Measurements from ENCODE around the gene PKNOX2. TPM values are rescaled to one million over a fixed set of nuclear protein-coding genes. Genes with fewer than 3 reads are reported as not detected.

PKNOX2 gene
- total RNA-seq, 1 donor from 2014 or later, result 7.6 TPM

DNA sequence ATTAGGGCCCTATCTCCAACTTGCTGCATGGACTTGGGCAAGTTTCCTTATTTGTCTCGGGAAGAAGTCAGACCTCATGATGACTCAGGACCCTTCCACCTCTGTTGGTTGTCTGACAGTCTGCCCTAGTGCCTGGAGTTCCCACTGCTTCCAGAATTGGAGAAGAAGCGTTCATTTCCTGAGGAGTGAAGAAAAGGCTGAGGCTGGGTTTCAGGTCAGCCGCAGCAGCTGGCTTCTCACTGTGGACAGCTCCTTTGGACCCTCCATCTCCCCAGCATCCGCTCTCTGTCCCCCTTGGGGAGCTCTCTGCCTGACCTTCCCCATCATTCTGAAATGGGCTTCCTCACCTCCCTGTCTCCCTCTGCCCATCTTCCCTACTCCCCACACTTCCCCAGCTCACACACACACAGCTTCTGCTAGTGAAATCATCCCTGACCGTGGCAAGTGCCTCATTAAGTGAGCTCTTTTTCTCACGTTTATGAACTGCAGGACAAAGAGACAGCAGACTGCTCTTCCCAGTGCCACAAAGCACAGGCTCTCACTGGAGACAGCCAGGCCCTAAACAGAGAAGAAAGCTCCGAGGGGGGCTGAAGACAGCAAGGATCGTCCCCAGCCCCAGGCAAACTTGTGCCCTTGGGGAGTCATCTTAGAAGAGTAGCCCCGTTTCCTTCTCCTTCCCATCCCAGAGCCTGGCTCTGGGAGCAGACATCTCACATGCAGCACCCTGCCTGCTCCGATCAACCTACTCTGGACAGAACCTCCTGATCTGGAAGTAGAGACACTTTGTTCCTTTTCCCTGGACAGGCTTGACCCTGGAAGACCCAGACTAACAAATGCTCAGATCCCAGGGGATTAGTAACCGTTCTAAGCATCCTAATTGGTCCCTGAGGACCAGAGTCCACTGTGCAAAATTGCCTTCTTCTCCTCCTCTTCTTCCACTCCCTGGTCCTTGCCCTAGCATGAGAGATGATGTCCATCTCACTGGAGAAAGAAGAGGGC is 173.6 kb downstream of the PKNOX2 start:
- DNase-seq (peak; percentile 44), ATAC-seq (peak; percentile 66)
- intact Hi-C loops (cut with micrococcal nuclease), result no loop called here

DNA sequence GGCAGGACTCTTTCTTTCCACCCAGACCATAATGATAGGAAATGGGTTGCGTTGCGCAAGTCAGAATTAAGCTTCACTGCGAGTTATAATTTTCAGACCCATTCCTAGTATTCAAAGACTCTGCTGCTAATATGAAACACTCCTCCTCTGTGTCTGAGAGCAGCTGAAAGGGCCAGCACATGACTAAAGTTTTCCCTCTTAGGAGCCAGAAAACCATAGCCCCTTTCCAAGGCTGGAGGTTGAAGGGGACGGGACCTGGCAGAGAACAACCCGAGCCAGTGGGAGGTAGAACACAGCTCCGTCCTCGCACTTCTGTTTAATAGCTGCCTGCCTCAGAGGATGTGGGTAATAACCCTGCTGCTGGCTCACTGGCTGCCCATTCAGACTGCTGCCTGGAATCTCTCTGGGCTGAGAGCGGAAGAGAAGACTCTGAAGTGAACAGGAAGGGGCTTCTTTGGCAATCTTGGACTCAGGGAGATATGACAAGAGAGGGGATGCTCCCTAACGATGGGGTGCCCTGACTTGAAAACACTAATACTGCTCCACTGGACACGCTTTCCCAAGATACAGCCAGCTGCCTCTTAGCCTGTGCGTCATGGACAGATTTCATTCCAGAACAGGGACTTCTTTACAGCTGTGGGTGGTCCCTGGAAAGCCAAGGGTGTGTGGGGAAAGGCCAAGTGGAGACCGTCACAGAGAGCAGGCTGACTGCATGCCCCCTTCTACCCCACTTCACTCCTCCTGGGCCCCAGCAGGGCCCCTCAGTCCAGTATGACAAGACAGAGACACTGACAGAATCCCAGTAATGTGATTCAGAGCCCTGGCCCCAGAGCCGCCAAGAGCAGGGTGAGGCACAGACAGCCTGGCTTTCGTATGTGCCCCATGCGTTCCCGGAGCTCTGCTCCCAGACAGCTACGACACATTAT is 174.6 kb downstream of the PKNOX2 start:
- ATAC-seq (peak; percentile 84), DNase-seq (no peak)
- intact Hi-C loops (cut with micrococcal nuclease), result no loop called here

GRCh38 chr11:125341676-125342075 is 177.1 kb downstream of the PKNOX2 start:
- intact Hi-C loops (cut with micrococcal nuclease), result no loop called here
- DNase-seq (no peak), ATAC-seq (no peak)

- ATAC-seq (no peak), DNase-seq (no peak)
- intact Hi-C loops (cut with micrococcal nuclease), result no loop called here
Measured at GRCh38 chr11:125342281-125342930, 177.9 kb downstream of the PKNOX2 start.

GRCh38 chr11:125343086-125343717 is 178.7 kb downstream of the PKNOX2 start:
- intact Hi-C loops (cut with micrococcal nuclease), result no loop called here
- DNase-seq (no peak), ATAC-seq (no peak)

DNA sequence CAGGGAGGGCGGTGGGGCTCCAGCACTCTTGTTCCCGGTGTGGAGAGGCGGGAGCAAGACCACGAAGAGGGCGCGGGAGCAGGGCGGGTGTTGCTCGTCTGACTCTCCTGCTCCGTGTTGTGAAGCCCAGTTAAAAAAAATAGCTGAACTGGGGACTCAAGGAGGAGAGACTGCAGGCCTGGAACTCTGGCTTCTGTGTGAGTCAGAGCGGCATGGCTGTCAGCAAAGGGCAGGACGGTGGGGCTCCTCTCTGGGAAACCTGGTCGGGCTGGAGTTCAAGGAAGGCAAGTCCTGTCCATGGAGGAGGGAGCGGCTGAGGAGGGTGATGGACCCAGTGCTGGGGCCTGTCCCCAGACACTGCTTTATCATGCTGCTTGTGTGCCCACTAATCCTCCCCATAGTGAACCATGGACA is 179.2 kb downstream of the PKNOX2 start:
- intact Hi-C loops (cut with micrococcal nuclease), result no loop called here
- no peak for DNase-seq
- no peak for ATAC-seq

- intact Hi-C loops (cut with micrococcal nuclease), result no loop called here
- DNase-seq (no peak), ATAC-seq (no peak)
Measured at GRCh38 chr11:125344846-125345420, 180.4 kb downstream of the PKNOX2 start.

- DNase-seq, result peak; percentile 89
- intact Hi-C loops (cut with micrococcal nuclease), result no loop called here
- peak; percentile 90 for ATAC-seq
Measured at GRCh38 chr11:125345421-125346178, 181.0 kb downstream of the PKNOX2 start.

DNA sequence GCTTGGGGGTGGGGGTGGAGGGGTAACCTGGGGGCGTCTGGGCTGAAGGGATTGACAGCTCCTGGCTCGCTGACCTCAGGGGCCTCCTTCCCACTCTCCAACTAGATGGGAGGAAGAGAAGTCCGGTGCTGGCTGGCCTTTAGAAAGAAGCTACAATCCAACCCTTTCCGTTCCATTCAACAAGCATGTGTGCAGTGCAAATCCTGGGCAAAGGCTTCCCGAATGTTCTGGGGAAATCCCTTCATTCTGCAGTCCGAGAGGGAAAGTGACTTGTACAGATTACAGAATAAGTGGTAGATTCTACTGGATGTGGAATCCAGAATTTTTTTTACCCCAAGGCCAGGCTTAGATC is 181.6 kb downstream of the PKNOX2 start:
- ATAC-seq (no peak), DNase-seq (no peak)
- intact Hi-C loops (cut with micrococcal nuclease), result no loop called here

DNA sequence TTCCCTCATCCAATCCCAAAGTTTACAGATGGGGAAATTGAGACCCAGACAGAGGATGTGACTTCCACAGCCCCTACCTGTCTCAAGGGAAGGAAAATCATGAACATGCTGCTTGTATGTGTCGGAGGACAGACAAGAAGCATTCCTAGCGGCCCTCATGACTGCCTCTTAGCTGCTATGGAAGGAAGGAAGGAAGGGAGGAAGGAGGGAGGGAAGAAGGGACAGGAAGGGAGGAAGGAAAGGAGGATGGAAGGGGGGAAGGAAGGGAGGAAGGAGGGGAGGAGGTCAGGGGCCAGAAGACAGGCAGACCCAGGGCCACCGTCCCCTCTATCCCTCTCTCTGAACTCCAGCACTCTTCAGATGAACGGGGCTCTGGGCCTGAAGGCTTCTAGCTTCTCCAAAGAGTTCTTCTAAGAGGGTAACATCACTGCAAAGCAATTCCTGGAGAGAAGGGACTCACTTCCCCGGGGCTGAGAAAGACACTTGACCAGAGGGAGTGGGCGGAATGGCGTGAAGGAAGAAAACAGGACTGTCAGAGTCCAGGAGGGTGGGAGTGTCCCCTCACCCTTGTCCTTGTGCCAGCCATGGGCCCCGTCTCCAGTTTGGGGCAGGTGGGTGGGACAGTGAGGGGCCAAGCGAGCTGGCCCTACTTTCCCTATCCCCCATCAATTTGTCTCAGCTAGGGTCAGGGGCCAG is 182.2 kb downstream of the PKNOX2 start:
- intact Hi-C loops (cut with micrococcal nuclease), result no loop called here
- no peak for ATAC-seq
- peak; percentile 13 for DNase-seq

GRCh38 chr11:125347261-125347585 is 182.7 kb downstream of the PKNOX2 start:
- intact Hi-C loops (cut with micrococcal nuclease), result no loop called here
- DNase-seq, result peak; percentile 11
- no peak for ATAC-seq

DNA sequence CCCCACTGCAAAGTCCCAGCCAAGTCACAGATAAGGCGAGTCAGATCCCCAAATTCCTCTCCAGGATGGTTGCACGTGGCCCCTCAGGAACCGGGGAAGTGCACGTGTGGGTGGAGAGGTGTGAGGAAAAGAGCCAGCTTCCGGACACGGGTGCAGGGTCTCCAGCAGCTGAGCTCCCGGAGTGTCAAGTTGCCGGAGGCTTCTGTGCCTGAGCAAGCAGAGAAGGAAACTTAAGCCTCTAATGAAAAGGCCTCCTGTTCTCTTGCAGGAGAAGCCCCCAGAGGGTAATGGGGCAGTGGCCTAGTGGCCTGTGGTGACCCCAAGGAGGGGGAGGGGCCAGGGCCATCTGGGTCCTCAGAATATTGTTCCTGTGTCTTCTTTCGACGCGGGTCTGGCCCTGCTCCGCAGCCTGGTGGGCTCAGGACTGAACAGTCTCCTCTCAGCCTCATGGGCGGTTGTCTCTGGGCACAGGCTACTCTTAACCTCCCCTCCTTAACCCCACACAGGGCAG is 183.6 kb downstream of the PKNOX2 start:
- intact Hi-C loops (cut with micrococcal nuclease), result no loop called here
- no peak for DNase-seq
- ATAC-seq, result no peak

DNA sequence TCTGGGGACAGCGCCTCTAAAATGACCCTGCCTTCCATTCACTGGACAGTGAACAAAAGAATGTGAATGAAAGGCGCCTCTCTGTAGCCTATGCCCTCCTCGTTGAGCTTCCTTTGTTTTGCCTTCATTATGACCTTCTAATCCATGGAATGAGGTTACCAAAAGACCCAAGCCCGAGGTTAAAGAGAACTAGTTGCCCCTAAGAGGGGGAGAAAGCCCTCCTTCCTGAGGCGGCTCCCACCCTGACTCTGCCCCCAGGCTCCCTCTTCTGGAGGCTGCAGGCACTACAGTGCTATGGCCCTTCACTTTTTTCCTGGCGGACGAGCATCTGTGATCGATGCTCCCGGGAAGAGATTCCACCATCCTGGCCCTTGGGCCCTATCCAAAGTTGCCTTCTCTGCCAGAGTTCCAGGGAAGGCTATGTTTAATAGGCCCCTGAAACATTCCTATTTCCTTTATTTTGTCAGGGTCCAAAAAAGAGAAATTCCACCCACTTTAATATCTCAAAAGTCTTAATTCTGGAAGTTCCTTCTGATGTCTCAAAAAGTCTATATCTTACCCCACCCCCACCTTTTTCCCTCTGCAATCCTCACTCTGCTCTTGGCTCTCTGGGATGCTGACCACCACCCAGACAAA is 184.2 kb downstream of the PKNOX2 start:
- ATAC-seq, result peak; percentile 38
- peak; percentile 75 for DNase-seq
- intact Hi-C loops (cut with micrococcal nuclease), result no loop called here

DNA sequence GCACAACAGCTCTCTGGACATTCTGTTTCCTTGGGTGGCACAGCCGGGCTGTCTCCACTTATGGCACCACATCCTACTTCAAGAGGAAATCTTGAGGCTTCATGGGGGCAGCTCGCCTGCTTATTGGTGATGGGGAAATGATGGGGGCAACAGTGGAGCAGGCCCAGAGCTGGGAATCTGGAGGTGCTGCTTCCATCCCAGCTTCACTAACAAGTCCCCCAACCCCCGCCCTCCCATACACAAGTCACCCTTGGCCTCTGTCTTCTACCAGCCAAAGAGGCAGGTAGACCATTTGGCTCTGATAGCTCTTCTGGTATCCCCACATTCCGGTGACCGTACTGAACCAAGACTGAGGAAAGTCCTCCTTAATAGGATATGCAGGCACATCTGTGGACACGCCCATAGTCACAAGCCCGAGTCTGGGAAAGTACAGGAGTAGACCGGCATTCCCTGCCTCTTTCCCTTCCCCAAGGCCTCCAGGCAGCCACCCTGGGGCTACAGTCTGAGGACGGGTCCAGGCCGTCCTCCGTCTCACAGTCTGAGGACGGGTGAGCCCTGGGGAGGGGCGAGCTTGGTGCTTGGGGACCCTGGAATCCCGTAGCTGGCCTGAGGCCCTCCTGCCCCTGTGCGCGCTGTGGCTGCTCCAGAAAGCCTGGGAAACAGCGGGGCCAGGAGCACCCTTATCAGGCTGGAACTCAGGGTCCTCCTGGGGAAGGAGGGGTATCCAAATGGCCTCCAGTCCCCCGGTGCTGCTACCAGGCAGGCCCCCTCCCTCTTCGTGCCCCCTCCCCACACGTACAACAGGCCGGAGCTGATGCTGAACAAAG is 185.9 kb downstream of the PKNOX2 start:
- intact Hi-C loops (cut with micrococcal nuclease), result loop anchor here (10.0 kb wide), 1 partner anchor 186 kb away; the partner anchor contains the start of gene PKNOX2
- ATAC-seq (no peak), DNase-seq (no peak)

GRCh38 chr11:125351033-125351867 is 186.7 kb downstream of the PKNOX2 start:
- no peak for DNase-seq
- intact Hi-C loops (cut with micrococcal nuclease), result loop anchor here (10.0 kb wide), 1 partner anchor 186 kb away; the partner anchor contains the start of gene PKNOX2
- ATAC-seq, result no peak

Data from left ventricle myocardium superior (tissue), 1 donor.